ENCODE results near the gene CMSS1. TPM values are rescaled to one million over a fixed set of nuclear protein-coding genes. Genes with fewer than 3 reads are reported as not detected.
"Not testable (repeated sequence)": the region's sequence is repeated elsewhere in the genome, so short reads cannot be mapped to it uniquely, and the experiment has no call there.

Gene CMSS1
- total RNA-seq, 1 experiment from 2014 or later: 35.7 TPM

DNA sequence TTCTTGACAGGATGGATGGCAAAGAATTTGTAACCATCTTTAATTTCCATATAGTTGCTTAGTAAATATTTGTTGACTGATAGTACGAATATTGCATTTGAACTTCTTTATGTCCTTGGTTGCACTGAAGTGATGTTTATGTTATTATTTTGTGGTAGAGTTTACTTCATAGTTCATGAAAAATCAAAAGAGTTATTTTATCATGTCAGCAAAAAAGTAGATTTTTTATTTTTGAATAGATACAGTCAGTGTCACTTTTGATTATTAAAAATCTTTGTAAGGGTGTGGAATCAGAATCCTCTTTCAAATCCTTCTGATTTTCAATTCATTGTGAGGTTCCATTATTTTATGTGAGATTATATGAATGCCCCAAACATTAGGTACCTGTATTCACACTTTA, 261.7 kb downstream of the CMSS1 start:
- in situ Hi-C loops (cut with HindIII; ENCODE audit: low sequenced_read_pairs): no loop called here
- DNase-seq (ENCODE audit: low spot score): no peak

DNA sequence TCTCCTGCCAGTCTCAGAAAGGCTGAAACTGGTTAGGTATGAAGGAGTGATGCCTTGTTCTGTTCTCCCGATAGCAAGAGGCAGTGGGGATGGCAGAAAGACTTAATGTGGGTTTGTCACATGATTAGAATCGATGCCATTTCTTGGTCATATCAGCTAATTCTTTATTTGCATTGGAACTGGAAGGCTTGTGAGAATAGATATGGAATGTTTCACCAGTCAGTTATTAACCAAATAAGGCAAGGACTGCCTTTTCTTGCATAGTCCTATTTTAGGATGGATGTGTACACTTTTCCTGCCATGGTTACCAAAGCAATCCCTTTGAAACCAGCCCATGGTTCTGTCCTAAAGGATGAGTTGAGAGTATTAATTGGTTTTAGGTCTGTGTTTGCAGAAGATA, 262.9 kb downstream of the CMSS1 start:
- DNase-seq (ENCODE audit: low spot score): no peak
- in situ Hi-C loops (cut with HindIII; ENCODE audit: low sequenced_read_pairs): no loop called here

DNA sequence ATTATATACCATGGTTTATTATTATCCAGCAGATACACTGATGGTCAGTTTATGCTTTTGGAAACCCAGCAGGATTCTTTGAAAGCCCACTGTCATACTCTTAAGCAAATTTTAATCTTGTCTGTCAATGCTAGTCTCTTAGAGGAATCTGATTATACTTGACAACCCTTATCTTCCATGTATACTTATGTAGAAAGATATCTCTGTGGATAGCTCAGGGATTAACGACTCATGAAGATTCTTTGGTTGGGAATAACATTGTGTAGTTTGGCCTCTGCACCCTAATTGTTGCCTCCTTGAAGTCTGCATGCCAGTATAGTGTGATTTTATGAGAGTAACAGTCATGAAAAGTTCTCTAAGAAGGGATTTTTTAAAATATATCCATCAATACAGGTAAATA, 263.6 kb downstream of the CMSS1 start:
- no peak for DNase-seq (ENCODE audit: low spot score)
- in situ Hi-C loops (cut with HindIII; ENCODE audit: low sequenced_read_pairs): no loop called here

- in situ Hi-C loops (cut with HindIII; ENCODE audit: low sequenced_read_pairs): no loop called here
Observed at GRCh38 chr3:100081986-100082692, 264.5 kb downstream of the CMSS1 start.

DNA sequence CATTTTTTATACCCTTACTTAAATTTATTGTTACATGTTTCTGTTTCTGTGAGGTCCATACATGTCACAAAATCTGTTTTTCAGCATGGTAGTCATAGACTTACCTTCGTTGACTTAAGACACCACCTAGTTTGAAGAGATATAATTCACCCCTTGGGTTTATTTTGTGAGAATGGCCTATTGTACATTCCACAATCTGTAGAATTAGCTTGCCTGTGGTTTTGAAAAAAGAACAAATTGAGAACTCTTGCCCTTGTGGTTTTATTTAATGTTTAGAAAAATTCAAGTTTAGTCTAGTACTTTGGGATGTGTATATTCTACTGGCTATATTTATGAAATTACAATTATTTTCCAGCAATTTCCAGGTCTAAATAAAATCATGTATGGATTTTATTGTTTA, 265.1 kb downstream of the CMSS1 start:
- in situ Hi-C loops (cut with HindIII; ENCODE audit: low sequenced_read_pairs): no loop called here
- no peak for DNase-seq (ENCODE audit: low spot score)

More at GRCh38 chr3:100081986-100082692, 264.5 kb downstream of the CMSS1 start:
- no peak for DNase-seq (ENCODE audit: low spot score)

DNA sequence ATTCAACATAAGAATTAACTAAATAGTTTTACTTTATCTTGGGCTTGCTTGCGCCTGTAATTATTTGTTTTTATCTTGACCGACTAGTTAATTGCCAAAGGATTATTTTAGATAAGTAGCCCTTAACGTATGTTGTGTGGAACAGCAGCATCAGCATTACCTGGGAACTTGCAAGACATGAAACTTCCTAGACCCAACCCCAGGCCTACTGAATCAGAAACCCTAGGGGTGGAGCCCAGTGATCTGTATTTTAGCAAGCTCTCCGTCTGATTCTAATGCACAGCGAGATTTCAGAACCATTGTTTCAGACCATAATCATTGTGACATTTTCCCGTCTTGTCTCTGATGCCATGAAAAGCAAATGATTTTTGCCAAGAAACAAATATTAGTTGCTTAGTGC, 265.5 kb downstream of the CMSS1 start:
- in situ Hi-C loops (cut with HindIII; ENCODE audit: low sequenced_read_pairs): no loop called here
- no peak for DNase-seq (ENCODE audit: low spot score)

DNA sequence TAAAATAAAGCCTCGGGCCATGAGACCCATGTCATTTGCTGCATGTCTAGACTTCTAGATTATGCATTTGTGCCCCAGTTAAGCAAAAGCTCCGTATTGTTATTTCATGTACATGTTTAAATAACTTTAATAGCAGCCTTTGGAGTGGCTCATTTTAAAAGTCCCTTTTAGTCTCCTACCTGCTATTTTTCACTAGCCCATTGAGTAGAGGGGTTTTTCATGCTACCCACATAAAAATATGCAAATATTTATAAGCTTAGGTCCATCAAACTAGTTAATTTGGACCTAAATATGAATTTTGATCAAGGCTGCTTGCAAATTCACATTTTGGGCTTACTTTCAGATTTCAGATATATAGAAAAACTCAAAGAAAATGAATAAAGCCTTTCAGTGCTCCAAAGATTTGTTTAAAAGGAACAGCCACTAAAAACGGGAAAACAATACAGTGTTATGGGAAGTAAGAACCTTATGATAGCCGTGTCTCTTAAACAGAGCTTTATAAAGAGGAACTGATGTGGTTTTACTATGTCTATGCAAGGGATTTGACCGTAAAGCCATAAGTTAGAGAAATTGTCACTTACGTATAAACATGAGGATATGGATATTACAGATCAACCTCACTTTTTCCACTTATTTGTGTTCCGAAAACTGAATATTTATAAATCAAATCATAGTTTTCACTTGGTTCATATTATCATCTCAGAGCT, 266.6 kb downstream of the CMSS1 start:
- DNase-seq (ENCODE audit: low spot score): no peak
- in situ Hi-C loops (cut with HindIII; ENCODE audit: low sequenced_read_pairs): no loop called here

GRCh38 chr3:100086401-100086800, 268.7 kb downstream of the CMSS1 start:
- DNase-seq (ENCODE audit: low spot score): no peak
- in situ Hi-C loops (cut with HindIII; ENCODE audit: low sequenced_read_pairs): no loop called here

DNA sequence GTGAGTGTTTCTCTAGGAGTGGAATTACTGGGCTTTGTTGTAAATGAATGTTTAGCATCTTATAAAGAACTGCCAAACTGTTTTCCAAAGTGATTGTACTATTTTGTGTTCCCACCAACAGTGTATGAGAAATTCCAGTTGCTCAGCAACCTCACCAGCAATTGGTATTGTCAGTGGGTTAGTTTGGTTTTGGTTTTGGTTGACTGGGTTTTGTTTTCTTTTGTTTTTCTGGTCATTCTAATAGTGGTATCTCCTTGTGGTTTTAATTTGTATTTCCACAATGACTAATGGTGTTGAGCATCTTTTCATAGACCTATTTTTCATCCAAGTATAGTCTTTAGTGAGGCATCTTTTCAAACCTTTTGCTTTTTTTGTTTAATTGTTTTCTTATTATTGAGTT, 269.5 kb downstream of the CMSS1 start:
- in situ Hi-C loops (cut with HindIII; ENCODE audit: low sequenced_read_pairs): no loop called here
- DNase-seq (ENCODE audit: low spot score): no peak

DNA sequence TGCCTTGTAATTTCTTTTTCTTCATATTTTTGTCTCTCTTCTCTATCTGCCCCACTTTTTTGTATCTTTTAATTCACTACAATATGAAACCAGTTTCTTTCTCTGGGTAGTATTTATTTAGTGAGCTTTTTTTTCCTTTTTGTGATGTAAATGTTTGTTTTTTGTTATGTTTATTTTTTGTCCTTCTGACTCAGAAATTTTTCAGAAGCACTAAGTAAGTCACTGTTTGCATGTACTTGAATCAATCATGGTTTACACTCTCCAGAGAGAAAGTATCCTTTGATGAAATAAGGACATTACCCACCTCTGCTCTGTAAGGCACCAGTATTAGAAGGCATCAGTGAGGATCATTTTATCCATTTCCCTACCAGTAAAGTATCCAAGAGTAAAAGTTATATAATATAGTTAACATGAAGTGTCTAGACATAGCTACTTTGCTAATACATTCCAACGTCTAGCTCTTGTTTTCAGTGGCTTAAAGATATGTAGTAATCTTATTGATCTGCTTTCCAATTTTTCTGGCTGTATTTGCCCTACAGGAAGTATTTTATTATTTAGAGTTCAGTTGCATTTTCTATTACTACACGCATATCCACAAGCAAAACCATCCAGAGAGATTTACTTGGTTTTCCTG, 271.2 kb downstream of the CMSS1 start:
- no peak for DNase-seq (ENCODE audit: low spot score)
- in situ Hi-C loops (cut with HindIII; ENCODE audit: low sequenced_read_pairs): no loop called here

DNA sequence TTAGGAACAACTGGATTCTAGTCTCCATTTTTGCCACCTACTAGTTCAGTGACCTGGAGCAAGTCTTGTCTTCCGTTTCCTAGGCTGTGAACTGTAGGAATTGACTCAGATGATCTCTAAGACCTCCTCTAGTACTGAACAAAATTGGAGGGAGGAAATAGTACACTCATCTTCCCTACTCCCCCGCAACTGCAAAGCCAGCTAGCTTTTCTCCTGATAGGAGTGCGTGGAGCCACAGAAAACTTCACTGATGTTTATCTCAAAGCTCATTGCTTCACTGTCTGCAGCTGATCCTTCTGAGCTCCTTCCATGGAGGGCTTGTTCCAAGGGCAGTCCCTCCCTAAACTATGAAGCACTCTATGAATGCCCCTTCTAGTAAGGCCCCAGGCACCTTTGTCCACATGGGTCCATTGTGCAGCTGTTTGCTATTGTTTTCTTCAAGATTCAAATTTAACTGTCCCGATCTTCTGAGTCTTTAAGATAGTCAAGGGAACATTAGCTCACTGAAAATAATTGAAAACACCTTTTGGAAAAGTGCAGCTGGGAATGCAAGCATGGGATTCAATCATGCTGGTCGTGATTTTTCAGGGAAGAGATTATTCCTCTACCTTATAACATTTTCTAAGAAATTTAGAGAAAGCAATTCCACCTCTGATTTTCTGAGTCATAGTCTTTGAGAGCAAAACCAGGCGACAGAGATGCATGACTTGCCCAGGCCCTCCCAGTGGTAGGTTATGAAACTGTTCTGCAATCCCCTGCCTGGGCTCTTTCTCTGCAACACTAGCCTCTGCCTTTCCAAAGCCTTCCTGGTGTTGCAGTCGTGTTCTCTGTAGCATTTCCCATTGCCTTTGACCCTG, 272.4 kb downstream of the CMSS1 start:
- no peak for DNase-seq (ENCODE audit: low spot score)
- in situ Hi-C loops (cut with HindIII; ENCODE audit: low sequenced_read_pairs): no loop called here

GRCh38 chr3:100090669-100091005, 273.0 kb downstream of the CMSS1 start:
- no peak for DNase-seq (ENCODE audit: low spot score)
- in situ Hi-C loops (cut with HindIII; ENCODE audit: low sequenced_read_pairs): no loop called here

- DNase-seq (ENCODE audit: low spot score): no peak
- in situ Hi-C loops (cut with HindIII; ENCODE audit: low sequenced_read_pairs): no loop called here
Observed at GRCh38 chr3:100093831-100094230, 276.2 kb downstream of the CMSS1 start.

DNA sequence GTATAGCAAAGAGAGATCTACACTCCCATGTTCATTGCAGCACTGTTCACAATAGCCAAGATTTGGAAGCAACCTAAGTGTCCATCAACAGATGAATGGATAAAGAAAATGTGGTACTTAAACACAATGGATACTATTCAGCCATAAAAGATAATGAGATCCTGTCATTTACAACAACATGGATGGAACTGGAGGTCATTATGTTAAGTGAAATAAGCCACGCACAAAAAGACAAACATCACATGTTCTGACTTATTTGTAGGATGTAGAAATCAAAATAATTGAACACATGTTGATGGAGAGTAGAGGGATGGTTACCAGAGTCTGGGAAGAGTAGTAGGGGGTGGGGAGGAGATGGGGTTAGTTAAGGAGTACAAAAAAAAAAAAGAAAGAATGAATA, 278.6 kb downstream of the CMSS1 start:
- in situ Hi-C loops (cut with HindIII; ENCODE audit: low sequenced_read_pairs); DNase-seq (ENCODE audit: low spot score): not testable (repeated sequence)

DNA sequence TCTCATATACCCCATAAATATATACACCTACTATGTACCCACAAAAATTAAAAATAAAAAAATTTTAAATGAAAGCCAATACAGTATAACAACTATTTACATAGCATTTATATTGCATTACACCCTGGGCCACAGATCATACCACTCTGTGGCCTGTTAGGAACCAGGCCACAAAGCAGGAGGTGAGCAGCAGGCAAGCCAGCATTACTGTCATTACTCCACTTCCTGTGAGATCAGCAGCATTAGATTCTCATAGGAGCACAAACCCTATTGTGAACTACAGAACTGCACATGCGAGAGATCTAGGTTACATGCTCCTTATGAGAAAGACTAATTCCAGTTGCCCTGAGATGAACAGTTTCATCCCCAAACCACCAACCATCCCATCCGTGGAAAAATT, 279.2 kb downstream of the CMSS1 start:
- in situ Hi-C loops (cut with HindIII; ENCODE audit: low sequenced_read_pairs): no loop called here

DNA sequence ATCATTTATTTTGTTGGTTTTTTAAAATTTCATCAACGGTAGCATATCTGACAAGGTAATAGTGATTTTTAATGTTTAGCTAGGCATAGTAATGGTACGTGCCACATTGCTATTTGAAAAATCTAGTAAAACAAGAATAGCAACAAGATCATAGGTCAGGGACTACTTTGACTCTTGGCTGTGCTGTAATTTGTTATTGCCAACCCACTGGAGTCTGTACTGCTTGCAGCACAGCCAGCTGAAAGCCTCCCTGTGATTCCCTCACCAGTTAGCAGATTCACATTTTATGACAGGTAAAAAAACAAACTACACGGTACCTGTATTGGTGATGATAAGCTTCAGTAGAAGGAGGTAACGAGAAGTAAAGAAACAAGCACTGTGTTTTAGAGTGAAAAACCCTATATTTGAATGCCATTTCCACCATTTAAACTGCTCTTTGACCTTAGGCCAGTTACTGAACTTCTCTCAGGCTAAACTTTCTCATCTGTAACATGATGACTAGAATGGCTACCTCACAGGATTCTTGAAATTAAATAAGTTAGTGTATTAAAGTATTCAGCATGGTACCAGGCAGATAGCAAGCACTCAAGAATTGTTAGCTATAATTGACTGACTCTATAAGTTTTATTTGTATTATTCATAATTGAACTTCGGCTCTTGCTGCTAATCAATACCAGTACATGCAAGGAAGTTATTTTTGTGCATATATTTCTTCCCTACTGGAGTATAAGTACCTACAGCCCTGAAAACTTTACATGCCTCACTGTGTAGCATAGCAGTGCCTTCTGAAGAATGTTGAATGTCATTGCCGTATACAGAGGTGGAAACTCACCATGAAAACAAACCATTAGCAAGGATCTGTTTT, 280.5 kb downstream of the CMSS1 start:
- in situ Hi-C loops (cut with HindIII; ENCODE audit: low sequenced_read_pairs): no loop called here
- DNase-seq (ENCODE audit: low spot score): no peak

More for the DNA sequence above, 279.2 kb downstream of the CMSS1 start:
- DNase-seq (ENCODE audit: low spot score): no peak

DNA sequence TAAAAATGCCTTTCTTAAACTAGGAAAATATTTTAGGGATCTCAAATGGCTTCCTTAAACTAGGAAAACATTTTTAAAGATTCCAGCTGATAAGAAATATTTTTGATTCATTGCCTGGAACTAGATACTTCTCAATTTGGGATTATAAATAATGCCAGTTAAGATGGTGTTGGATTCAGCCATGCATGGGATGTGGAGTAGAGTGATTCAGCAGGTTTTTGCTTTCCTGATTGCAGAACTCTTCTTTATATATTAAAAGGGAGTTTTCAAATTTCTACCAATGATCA, 281.1 kb downstream of the CMSS1 start:
- DNase-seq (ENCODE audit: low spot score): no peak
- in situ Hi-C loops (cut with HindIII; ENCODE audit: low sequenced_read_pairs): no loop called here

DNA sequence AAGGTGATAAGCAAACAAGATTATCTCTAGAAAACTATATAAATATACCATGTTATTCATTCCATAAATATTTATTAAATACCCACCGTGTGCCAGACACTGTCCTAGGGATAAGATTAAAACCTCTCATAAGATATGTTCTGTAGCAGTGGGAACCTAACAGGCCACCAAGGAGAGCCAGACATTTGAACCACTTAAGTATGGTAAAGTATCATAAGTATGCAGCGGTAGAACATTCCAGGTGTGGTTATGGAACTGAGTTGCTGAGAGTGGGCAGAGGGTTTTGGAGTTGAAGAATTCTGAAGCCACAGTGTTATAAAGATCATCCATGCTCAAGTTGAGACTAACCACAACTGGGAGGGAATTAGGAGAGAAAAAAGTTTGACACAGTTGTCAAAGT, 282.0 kb downstream of the CMSS1 start:
- in situ Hi-C loops (cut with HindIII; ENCODE audit: low sequenced_read_pairs): no loop called here
- no peak for DNase-seq (ENCODE audit: low spot score)

DNA sequence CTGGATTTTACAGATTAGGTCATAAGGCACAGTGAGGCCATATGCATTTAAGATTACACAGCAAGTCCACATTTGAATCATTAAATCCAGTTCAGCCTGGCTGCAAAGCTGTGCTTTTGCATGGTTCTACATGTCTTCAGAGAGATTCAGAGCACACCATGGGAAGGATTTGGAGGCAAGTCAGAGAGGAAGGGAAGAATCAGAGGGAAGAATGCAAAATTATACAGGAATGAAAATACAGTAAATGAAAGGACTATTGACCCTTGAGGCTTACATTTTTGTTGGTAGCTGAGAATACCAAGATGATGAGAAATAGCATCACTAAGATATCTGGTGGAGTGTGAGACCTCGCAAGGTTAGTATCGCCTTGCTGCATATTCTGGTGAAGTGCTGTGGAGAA, 282.8 kb downstream of the CMSS1 start:
- in situ Hi-C loops (cut with HindIII; ENCODE audit: low sequenced_read_pairs): no loop called here
- no peak for DNase-seq (ENCODE audit: low spot score)
